ENCODE results near the gene VSTM2L. TPM values are rescaled to one million over a fixed set of nuclear protein-coding genes. Genes with fewer than 3 reads are reported as not detected.
"Not testable (repeated sequence)": the region's sequence is repeated elsewhere in the genome, so short reads cannot be mapped to it uniquely, and the experiment has no call there.

Gene VSTM2L
- total RNA-seq, 1 donor from 2014 or later, result 0.52 TPM

- ATAC-seq, result no peak
Measured at GRCh38 chr20:37939701-37940560, 37.0 kb downstream of the VSTM2L start.

GRCh38 chr20:37940858-37941257 lies 37.9 kb downstream of the VSTM2L start:
- no peak for ATAC-seq

DNA sequence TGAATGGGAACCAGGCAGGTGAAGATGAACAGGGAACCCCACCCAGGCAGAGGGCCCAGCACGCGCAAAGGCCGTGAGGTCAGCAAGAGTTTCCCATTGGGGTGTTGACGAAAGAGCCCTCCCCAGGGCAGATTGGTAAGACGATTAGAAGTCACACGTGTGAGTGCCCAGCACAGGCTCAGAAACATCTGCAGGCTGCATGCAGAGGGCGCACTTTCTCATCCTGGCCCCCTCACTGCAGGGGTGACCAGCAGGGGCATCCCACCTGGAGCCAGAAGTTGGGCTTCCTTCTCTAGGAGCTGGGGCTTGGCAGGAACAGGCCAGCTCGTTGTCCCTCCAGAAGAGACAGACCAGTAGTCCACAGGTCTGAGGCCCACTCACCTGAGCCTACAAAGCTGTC lies 38.4 kb downstream of the VSTM2L start:
- no peak for ATAC-seq

DNA sequence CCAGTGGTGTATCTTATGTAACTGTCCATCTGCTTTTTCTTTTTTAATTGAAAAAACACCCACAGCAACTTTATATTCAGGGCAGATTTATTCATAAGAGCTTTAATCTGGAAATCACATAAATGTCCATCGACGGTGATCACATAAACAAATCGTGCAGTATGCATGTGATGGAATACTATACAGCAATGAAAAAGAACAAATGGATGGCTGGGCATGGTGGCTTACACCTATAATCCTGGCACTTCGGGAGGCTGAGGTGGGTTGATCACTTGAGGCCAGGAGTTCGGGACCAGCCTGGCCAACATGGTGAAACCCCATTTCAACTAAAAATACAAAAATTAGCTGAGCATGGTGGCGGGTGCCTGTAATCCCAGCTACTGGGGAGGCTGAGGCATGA lies 39.1 kb downstream of the VSTM2L start:
- ATAC-seq, result no peak

DNA sequence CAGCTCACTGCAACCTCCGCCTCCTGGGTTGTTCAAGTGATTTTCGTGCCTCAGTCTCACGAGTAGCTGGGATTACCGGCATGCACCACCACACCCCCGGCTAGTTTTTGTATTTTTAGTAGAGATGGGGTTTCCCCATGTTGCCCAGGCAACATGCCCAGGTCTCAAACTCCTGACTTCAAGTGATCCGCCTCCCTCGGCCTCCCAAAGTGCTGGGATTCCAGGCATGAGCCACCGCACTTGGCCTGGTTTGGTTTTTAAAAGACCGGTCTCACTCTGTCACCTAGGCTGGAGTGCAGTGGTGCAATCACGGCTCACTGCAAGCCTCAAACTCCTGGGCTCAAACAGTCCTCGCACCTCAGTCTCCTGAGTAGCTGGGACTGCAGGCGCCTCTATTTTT lies 40.1 kb downstream of the VSTM2L start:
- no peak for ATAC-seq

DNA sequence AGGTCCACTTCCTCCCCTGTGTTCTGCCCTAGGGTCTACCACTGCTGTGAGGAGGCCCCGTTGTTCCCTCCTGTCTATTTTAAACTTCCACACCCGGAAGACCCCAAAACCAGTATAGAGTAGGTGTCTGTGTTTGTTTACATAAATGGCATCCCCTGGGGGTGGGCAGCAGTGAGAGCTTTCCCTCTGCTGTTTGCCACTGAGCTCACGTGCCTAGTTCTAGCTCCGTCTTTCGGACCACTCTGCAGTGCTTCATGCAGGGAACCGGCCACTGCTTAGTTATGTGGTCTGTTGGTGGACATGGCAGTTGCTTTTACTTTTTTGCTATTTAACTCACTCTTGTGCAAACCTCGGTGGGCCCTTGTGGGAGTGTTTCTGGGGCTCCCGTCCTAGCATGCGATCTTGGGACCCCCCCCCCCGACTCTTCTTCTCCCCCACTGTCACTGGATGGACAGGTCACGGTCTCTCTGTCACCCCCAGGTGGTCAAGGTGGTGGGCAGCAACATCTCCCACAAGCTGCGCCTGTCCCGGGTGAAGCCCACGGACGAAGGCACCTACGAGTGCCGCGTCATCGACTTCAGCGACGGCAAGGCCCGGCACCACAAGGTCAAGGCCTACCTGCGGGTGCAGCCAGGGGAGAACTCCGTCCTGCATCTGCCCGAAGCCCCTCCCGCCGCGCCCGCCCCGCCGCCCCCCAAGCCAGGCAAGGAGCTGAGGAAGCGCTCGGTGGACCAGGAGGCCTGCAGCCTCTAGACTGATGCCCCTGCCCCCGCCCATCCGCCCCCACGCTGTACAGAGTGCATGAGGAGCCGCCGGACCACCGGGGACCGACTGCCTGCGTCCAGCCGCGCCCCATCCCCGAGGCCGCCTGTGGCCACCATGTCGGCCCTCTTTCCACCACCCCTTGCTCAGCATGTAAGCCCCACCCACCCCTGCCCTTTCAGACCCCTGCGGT lies 40.9 kb downstream of the VSTM2L start:
- ATAC-seq, result no peak

GRCh38 chr20:37944456-37944981 lies 41.6 kb downstream of the VSTM2L start:
- ATAC-seq, result no peak

GRCh38 chr20:37945091-37945547 lies 42.2 kb downstream of the VSTM2L start:
- no peak for ATAC-seq

- ATAC-seq, result no peak
Measured at GRCh38 chr20:37946946-37947345, 44.0 kb downstream of the VSTM2L start.

DNA sequence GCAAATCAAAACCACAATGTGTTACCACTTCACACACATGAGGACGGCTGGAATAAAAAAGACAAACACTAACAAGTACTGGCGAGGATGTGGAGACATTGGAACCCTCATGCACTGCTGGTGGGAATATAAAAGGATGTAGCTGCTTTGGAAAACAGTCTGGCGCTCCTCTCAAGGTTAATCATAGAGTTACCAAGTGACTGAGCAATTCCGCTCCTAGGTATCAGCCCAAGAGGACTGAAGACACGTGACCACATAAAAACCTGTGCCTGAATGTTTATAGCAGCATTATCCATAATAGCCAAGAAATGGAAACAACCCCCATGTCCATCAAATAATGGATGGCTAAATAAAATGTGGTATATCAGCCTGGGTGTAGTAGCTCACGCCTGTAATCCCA lies 45.0 kb downstream of the VSTM2L start:
- ATAC-seq, result no peak

- no peak for ATAC-seq
Measured at GRCh38 chr20:37948956-37949355, 46.0 kb downstream of the VSTM2L start.

DNA sequence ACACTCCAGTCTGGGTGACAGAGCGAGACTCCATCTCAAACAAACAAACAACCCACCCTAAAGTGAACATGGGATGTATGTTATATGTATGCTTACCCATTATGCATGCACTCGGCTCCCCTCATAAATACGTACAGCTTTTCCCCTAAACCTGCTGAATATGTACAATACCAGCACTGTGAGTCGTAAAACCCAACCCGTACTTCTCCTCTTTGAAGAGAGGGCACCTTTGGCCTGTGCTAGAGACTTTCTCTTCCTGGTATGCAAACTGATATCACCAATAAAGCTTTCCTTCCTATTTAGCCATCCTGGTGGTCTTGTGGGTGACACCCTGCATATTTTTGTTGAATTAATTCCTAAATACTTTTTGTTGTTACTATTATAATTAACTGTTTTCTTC lies 51.3 kb downstream of the VSTM2L start:
- no peak for ATAC-seq

GRCh38 chr20:37954626-37955025 lies 51.7 kb downstream of the VSTM2L start:
- ATAC-seq, result no peak

DNA sequence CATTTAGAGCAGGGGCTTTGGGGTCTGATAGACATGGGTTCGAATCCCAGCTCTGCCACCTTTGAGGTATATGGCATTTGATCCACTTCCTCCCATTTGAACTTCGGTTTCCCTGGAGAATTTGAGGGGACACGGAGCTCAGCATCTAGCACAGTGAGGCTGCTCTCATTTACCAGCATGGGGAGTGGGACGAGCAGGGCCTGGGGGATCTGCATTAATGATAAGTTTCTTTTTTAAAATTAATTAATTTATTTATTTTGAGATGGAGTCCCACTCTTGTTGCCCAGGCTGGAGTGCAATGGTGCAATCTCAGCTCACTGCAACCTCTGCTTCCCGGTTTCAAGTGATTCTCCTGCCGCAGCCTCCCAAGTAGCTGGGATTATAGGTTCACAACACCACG lies 52.6 kb downstream of the VSTM2L start:
- no peak for ATAC-seq

DNA sequence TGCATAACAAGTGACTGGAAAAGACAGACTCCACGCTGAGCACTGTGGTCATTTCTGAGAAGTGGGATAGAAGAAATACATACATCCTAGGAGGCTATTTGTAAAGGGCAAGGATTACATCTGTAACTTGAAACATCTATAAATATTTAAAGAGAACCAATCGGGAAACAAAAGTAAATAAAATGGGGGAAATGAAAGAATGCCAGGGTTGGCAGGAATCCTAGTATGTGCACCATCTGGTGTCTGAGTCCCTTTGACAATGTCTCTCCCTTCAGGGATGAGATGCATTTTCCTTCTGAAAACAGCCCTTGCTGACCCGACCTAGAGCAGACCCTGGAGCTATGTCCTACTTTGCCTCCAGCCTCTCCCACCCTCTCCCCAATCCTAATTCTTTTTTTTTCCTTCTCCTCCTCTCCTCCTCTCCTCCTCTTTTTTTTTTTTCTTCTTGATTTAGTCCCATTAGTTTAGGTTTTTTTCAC lies 53.2 kb downstream of the VSTM2L start:
- ATAC-seq, result no peak

GRCh38 chr20:37958856-37959520 lies 56.1 kb downstream of the VSTM2L start:
- no peak for ATAC-seq

- no peak for ATAC-seq
Measured at GRCh38 chr20:37961066-37961465, 58.1 kb downstream of the VSTM2L start.

DNA sequence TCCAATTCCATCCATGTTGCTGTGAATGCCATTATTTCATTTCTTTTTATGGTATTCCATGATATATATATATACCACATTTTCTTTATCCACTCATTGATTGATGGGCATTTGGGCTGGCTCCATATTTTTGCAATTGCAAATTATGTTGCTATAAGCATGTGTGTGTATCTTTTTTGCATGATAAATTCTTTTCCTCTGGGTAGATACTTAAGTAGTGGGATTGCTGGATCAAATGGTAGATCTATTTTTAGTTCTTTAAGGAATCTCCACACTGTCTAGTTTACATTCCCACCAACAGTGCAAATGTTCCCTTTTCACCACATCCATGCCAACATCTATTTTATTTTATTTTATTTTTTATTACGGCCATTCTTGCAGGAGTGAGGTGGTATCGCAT lies 60.6 kb downstream of the VSTM2L start:
- ATAC-seq, result not testable (repeated sequence)

GRCh38 chr20:37968841-37969401 lies 66.0 kb downstream of the VSTM2L start:
- no peak for ATAC-seq

DNA sequence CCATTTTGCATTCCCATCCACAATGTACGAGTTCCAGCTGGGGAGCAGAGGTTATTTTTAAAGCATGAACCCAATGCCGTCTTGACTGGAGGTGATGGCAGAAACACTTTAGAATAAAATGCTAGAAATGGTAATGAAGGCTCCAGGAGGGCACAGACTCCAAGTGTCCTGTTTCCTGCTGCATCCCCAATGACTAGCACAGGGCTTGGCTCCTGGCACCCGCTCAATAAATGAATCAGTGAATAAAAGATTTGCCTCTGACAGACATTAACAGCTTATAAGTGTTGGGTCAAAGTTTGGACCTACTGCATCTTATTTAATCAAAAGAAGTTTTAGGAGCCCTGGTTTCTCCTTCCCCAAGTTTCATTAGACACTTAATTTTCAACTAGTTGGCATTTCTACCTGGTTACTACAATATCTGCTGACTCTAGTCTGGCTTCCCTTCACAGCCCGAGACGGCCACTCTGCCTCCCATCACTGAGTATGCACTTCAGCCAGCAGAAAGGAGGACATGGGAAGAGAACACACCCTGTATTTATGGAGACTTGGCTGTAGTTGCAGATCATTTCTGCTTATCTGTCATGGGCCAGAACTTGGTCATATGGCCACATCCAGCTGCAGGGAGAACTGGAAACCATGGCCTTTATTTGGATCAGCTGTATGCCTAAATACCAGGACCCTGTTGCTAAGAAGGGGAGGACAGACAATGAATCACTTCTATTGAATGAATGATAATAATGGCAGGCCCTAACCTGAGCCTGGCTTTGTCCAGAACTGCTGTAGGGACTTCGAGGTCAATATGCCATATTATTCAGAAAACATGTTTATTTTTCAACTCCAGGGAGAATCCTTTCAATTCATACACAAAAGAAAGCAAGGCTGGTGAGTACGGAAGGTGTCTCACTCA lies 67.3 kb downstream of the VSTM2L start:
- peak; percentile 63 for ATAC-seq

- no peak for ATAC-seq
Measured at GRCh38 chr20:37970856-37971245, 67.9 kb downstream of the VSTM2L start.
